Stimulated activated CD8-positive, alpha-beta memory T cell treated with anti-CD3 and anti-CD28 coated beads, Interleukin-2, amount 100 ng/mL, for 48 hours (primary cell): ENCODE measurements around the gene MRPL48.
"Not testable (repeated sequence)": the region's sequence is repeated elsewhere in the genome, so short reads cannot be mapped to it uniquely, and the experiment has no call there.

Experiments used
- DNase-seq, 2 donors: peaks; one replicate each; pipeline ENCODE4 v3.0.0-alpha.2; 2020; ENCODE audit warnings: low read depth in 2 of 2

MRPL48 gene

GRCh38 chr11:73839123-73839457, 51.4 kb downstream of the MRPL48 start:
- no peak for DNase-seq

- DNase-seq, result no peak
Observed at GRCh38 chr11:73851046-73851764, 63.5 kb downstream of the MRPL48 start.

GRCh38 chr11:73852049-73852448, 64.4 kb downstream of the MRPL48 start:
- no peak for DNase-seq

- DNase-seq, result no peak
Observed at GRCh38 chr11:73854680-73855079, 67.0 kb downstream of the MRPL48 start.

GRCh38 chr11:73856031-73856567, 68.4 kb downstream of the MRPL48 start:
- no peak for DNase-seq

- no peak for DNase-seq
Observed at GRCh38 chr11:73859671-73860070, 72.0 kb downstream of the MRPL48 start.

GRCh38 chr11:73860202-73860601, 72.5 kb downstream of the MRPL48 start:
- no peak for DNase-seq

GRCh38 chr11:73862986-73863385, 75.3 kb downstream of the MRPL48 start:
- DNase-seq, result no peak

GRCh38 chr11:73866095-73866579, 78.5 kb downstream of the MRPL48 start:
- DNase-seq, result no peak

GRCh38 chr11:73866586-73866996, 78.9 kb downstream of the MRPL48 start:
- no peak for DNase-seq

- DNase-seq, result no peak
Observed at GRCh38 chr11:73869332-73869949, 81.8 kb downstream of the MRPL48 start.

GRCh38 chr11:73870261-73870660, 82.6 kb downstream of the MRPL48 start:
- no peak for DNase-seq

GRCh38 chr11:73872749-73873357, 85.2 kb downstream of the MRPL48 start:
- DNase-seq, result no peak

GRCh38 chr11:73875380-73875779, 87.7 kb downstream of the MRPL48 start:
- no peak for DNase-seq

- no peak for DNase-seq
Observed at GRCh38 chr11:73875840-73876239, 88.2 kb downstream of the MRPL48 start.

GRCh38 chr11:73876424-73877310, 89.0 kb downstream of the MRPL48 start, which contains the start of the genes COA4 and PAAF1:
COA4 (minus strand) TSS chr11:73876846; CDS start chr11:73873378, 3,468 bp downstream.
PAAF1 (plus strand) TSS chr11:73876999; CDS start chr11:73877022, 23 bp downstream.
- DNase-seq, result peak; percentile 87 to 94

- DNase-seq, result no peak
Observed at GRCh38 chr11:73878771-73879170, 91.1 kb downstream of the MRPL48 start.

GRCh38 chr11:73880449-73880848, 92.8 kb downstream of the MRPL48 start:
- DNase-seq, result not testable (repeated sequence)

- no peak for DNase-seq
Observed at GRCh38 chr11:73883856-73884255, 96.2 kb downstream of the MRPL48 start.

- no peak for DNase-seq
Observed at GRCh38 chr11:73888244-73888643, 100.6 kb downstream of the MRPL48 start.

- no peak for DNase-seq
Observed at GRCh38 chr11:73889019-73889418, 101.3 kb downstream of the MRPL48 start.

GRCh38 chr11:73889536-73889935, 101.9 kb downstream of the MRPL48 start:
- no peak for DNase-seq
